DMS53 treated with DMSO at 0.1 percent for 48 hours (cell line): ENCODE results near the gene GYG2.
"Not testable (repeated sequence)": the region's sequence is repeated elsewhere in the genome, so short reads cannot be mapped to it uniquely, and the experiment has no call there.

Source experiments
- DNase-seq: peaks from one replicate; lab custom pipeline; 2025; ENCODE audit not compliant: unreplicated experiment; lab: John Stamatoyannopoulos, UW

Gene GYG2

DNA sequence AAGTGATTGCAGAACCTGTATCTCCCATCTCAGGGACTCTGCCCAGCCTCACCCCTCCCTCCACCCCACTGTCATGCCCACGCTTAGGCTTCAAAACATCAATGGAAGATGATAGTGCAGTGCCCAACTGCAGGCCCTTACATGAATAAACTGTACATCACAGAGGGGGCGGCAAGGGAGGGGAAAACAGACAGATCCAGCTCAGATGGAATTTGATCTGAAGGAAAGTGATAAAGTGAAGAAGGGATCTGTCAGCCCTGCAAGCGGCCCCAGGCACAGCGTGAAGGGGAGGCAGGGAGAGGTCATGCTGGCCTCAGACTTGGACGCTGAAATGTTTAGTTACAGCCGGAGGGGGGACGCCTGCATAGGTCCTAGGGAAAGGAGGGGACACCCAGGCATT lies 38.5 kb downstream of the GYG2 start:
- DNase-seq: no peak

DNA sequence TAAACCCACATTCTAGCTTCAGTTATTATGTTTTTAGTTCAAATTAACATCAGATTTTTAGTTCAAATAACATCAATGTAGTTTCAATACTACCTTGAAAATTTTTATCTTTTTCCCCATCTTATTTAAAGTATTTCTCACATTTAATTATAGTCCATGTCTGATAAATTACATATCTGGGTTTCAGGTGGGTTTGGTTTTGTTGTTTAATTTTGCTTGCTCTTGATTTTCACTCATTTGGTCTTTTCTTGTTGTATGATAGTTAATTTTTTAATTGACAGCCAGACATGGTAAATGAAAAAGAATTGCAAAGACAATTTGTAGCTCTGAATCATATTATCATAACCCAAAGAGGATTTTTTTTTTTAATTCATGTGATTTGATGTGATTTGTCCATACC lies 41.9 kb downstream of the GYG2 start:
- DNase-seq: no peak

GRCh38 chrX:2871831-2872230 lies 43.1 kb downstream of the GYG2 start:
- DNase-seq: no peak

DNA sequence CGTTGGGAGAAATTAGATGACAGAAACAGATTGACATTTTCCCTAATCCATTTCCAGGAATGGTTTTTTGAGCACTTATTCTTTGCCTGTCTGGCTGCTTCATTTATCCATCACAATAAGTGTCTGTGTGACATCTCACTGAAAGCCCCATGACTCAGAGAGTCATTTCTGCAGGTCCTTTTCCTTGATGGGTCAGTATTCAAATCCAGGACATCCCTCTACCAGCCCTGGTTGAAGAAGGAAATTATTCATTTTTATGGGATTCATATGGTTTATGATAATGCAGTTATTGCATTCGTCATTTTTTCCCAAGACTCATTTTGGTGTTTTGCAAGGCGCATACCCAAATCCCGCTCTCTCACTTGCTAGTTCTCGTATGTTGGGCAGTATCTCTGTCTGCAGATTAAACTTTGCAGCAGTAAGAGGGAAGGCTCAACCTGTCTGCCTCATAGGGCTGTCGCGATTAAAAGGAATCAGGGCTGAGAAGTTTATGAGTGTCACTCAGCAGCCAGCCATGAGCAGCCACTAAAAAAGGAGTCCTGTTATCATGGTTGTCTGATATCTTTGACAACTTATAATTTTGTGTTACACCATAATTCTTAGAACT lies 44.0 kb downstream of the GYG2 start:
- DNase-seq: no peak

DNA sequence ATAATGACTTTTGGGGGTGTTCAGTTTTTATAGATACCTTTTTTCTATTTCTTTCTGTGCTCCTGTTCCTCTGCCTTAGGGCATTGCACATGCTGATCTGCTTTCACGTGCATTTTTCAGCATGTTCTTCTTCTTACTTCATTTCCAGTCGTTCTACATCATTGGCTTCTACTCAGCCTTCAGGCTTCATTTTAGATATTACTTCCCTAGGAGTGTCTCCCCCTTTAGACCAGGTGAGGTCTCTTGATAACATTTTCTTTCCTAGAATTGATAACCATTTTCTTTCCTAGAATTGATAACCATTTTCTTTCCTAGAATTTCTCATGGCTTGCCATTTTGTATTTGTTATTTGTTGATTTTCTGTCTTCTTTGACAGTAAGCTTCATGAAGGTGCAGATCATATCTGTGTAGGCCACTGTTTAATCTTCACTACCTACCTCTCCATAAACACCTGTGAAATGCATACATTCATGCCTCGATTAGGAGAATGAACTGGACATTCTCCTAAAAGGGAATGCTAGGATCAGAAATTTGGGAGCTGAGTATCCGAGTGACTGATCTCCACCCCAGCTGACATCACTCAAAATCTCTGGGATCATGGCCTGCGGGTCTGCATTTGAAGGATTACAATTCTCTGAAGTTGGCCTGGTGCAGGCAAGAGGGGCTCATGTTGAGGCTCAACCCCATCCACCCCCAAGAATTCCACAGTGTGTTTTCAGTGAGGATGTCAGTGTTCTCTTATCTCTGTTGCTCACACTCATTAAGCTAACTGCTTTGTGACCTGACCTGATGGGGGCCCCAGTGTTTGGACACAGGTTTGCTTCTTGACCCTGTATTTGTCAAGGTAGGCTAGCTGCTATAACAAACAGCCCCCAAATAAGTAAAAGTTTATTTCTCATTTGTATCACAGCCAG lies 45.7 kb downstream of the GYG2 start:
- no peak for DNase-seq

DNA sequence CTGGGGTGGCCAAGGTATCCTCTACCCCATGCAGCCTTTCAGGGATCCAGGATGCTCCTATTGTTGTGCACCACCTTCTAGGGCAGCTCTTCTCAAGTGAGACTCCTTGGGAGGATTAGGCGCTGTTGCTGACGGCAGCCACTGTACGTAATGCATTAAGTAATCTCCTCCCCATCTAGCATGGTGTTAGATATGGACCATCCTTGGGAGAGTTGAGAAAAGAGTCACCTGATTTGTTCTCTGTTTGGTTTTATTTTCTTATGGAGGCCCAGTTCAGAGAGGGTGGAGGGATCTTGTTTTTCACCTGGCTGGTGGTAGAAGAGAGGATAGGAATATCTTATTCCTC lies 46.4 kb downstream of the GYG2 start:
- DNase-seq: no peak

GRCh38 chrX:2875798-2876399 lies 47.2 kb downstream of the GYG2 start:
- peak; percentile 2 for DNase-seq

GRCh38 chrX:2878563-2878962 lies 49.8 kb downstream of the GYG2 start:
- no peak for DNase-seq

- no peak for DNase-seq
Observed at GRCh38 chrX:2879670-2880069, 50.9 kb downstream of the GYG2 start.

DNA sequence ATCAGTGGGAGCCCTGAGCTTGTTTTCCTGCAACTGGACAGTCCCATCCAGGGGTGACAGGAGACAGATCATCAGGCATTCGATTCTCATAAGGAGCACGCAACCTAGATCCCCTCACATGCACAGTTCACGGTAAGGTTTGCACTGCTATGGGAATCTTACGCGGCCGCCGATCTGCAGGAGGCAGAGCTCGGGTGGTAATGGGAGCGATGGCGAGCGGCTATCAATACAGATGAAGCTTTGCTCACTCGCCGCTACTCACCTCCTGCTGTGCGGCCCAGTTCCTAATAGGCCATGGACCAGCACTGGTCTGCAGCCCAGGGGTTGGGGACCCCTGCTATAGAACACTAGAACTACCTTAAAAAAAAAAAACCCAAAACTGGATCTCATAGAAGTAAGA lies 55.0 kb downstream of the GYG2 start:
- no peak for DNase-seq

DNA sequence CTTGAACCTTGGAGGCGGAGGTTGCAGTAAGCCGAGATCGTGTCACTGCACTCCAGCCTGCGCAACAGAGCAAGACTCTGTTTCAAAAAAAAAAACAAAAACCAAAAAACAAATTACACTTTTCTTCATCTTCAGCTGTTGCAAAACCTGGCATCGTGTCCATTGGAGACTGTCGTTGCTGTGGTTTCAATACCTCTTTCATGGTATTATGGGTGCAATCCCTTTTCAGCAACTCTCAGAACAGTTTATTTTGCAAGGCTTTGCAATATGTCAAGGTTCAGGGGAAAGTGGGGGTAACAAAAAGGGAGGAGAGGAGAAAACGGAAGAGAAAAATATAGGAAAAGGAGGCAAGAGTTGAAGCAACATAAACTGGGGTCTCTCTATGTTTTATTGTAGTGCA lies 59.6 kb downstream of the GYG2 start:
- DNase-seq: no peak

- DNase-seq: no peak
Observed at GRCh38 chrX:2889045-2889605, 60.4 kb downstream of the GYG2 start.

GRCh38 chrX:2889706-2890490 lies 61.2 kb downstream of the GYG2 start:
- DNase-seq: not testable (repeated sequence)

DNA sequence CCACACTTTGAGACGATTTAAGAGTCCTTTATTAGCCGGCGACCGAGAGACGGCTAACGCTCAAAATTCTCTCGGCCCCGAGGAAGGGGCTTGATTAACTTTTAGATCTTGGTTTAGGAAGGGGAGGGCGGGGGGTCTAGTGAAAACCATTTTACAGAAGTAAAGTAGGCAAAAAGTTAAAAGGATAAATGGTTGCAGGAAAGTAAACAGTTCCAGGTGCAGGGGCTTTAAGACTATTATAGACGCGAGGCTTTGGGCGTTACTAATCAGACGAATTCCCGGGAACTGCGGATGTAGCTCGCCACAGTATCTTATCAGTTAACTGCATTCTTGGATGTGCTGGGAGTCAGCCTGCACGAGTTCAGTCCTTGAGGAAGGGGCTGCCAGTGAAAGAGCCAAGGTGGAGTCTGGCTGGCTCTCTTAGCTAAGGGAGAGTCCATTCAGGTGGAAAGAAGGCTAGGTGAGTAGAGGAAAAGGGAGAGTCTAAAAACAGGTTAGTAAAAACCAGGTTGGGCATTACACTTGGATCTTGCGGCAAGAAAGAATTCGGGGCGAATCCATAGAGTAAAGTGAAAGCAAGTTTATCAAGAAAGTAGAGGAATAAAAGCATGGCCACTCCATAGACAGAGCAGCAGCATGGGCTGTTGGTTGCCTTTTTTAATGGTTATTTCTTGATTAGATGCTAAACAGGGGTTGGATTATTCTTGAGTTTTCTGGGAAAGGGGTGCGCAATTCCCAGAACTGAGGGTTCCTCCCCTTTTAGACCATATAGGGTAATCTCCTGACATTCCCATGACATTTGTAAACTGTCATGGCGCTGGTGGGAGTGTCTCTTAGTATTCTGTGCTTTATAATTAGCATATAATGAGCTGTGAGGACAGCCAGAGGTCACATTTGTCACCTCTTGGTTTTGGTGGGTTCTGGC lies 62.1 kb downstream of the GYG2 start:
- DNase-seq: not testable (repeated sequence)

DNA sequence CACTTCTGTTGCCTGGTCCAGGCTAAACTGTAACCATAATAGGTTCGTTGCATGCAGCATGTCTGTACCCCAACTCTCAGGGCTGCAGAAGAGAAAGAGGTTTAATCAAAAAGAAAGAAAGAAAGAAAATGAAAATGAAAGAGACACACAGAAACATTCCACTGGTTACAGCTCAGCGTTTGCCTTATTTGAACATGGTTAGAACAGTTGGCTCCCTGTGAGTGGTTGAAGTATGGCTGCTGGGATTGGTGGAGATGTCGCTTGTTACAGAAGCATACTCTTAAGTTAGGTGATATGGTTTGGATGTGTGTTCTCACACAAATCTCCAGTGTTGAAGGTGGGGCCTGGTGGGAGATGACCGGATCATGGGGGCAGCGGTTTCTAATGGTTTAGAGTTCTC lies 64.1 kb downstream of the GYG2 start:
- DNase-seq: no peak

DNA sequence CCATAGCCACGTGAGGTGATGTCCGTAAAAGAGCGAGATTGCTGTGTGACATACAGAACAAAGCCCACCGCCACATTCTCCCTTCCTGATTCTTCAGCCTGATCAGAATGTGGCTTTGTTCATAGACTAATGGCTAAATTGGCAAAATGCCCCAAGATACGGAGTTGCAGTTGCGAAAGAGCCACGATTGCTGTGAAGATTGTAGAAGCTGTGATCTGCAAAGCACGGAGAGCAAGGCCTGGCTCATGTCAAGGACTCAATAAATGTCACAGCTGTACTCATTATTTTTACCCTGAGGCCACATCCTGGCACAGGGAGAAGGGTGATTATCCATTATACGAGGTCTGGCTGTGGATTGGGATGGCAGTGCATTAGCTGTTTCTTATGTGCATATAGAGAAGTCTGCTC lies 66.2 kb downstream of the GYG2 start:
- no peak for DNase-seq

- DNase-seq: no peak
Observed at GRCh38 chrX:2897311-2897689, 68.6 kb downstream of the GYG2 start.

DNA sequence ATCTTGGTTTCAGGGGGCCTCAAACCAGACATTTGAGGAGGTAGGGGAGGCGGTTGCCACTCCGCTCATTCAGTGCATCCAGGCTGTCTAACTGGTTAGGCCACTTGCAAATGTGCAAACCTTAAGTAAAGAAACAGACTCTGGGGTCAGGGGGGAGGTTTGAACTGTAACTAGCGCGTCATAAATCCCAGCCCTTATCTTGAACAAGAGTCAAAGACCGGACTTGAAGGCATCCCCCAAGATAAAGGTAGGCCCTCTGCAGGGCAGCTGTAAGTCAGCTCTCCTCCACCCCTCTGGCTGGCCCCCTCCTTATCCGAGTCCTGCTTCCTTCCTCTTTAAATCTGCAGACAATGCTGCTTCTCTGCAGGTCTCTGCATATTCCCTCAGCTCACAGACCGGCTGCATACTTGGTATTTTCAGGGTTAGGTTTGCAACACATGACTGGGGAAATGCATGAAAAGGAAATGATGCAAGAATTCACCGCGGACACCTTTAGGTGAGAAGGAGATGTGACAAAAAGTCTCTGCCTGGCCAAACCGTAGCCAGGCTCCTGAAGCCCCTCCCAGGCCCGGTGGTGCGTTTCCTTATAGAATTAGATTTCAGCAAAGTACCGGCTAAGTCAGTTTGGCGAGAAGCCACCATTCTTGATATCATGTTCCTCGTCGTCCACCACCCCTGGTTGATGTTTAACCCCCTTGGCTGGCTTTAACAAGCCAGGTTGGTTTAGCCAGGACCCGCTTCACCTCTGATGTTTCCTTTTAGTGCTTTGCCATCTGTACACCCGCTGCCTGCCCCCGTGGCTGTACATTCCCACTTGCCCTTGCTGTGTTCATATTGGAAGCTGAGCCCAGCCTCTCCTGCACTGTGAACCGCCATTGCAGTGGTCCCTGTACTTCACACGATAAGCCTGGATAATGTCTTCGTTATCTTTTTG lies 69.2 kb downstream of the GYG2 start:
- DNase-seq: peak; percentile 52
